ENCODE data around the gene SLC12A2. TPM values are rescaled to one million over a fixed set of nuclear protein-coding genes. Genes with fewer than 3 reads are reported as not detected.

SLC12A2 gene
- polyA plus RNA-seq, 1 donor (not counting 4 experiments of a cell fraction or from before 2014, with no cell fraction given) = 15.5 TPM

GRCh38 chr5:128132499-128132898, 48.9 kb downstream of the SLC12A2 start:
- Histone ChIP-seq H3K79me2 (ENCODE audit: control insufficient read depth, insufficient read depth, low read length) (no peaks in the 10 kb centered on the region), H3K4me3 (ENCODE audit: control insufficient read depth in 2 of 3, extremely low read depth in 1 of 3, insufficient read depth in 2 of 3, low read depth in 1 of 3, low read length in 3 of 3) (no peak overlapping the region), H3K9ac (ENCODE audit: control insufficient read depth, extremely low read depth, insufficient read depth, low read length) (no peak overlapping the region), H2AFZ (ENCODE audit: control insufficient read depth, low read length) (no peak overlapping the region), H3K27me3 (ENCODE audit: control insufficient read depth, extremely low read depth, insufficient read depth, low read length) (no peaks in the 10 kb centered on the region), H3K4me2 (ENCODE audit: control insufficient read depth, extremely low read depth, insufficient read depth, low read depth, low read length) (no peak overlapping the region), H4K20me1 (ENCODE audit: control insufficient read depth, extremely low read depth, insufficient read depth, low read length) (no peaks in the 10 kb centered on the region), H3K4me1 (ENCODE audit: control insufficient read depth, extremely low read depth, insufficient read depth, low read length) (no peaks in the 10 kb centered on the region), H3K36me3 (ENCODE audit: control insufficient read depth in 2 of 2, extremely low read depth in 1 of 2, insufficient read depth in 2 of 2, low read length in 2 of 2) (peaks cover 1 to 3% of the 10 kb centered on the region in 2 experiments), H3K9me1 (ENCODE audit: control insufficient read depth, extremely low read depth, insufficient read depth, low read length) (no peaks in the 10 kb centered on the region), H3K27ac (ENCODE audit: control insufficient read depth, insufficient read depth, low read length) (no peak overlapping the region), H3K9me3 (ENCODE audit: control insufficient read depth, low read depth, low read length) (no peaks in the 10 kb centered on the region)
- TF ChIP-seq EZH2 (IDR thresholded peaks at IDR 0.05; ENCODE audit: low read length) (no peak), CTCF (optimal IDR thresholded peaks at IDR 0.05 in 1 of 3, IDR thresholded peaks at IDR 0.05 in 1 of 3, conservative IDR thresholded peaks at IDR 0.05 in 1 of 3; ENCODE audit: extremely low read depth in 1 of 3, insufficient read depth in 2 of 3, low read length in 3 of 3) (no peak)
- no peak for FAIRE-seq
- dilution Hi-C loops (cut with MboI; ENCODE audit: extremely low pct_ligation_motif_present, low sequenced_read_pairs) = no loop called here
- no peak for DNase-seq (ENCODE audit: low read depth, low spot score)

- Histone ChIP-seq H3K9me3 (ENCODE audit: control insufficient read depth, low read depth, low read length) (no peaks in the 10 kb centered on the region), H3K4me1 (ENCODE audit: control insufficient read depth, extremely low read depth, insufficient read depth, low read length) (no peaks in the 10 kb centered on the region), H3K4me2 (ENCODE audit: control insufficient read depth, extremely low read depth, insufficient read depth, low read depth, low read length) (no peak overlapping the region), H3K27ac (ENCODE audit: control insufficient read depth, insufficient read depth, low read length) (no peak overlapping the region), H3K9ac (ENCODE audit: control insufficient read depth, extremely low read depth, insufficient read depth, low read length) (no peak overlapping the region), H3K9me1 (ENCODE audit: control insufficient read depth, extremely low read depth, insufficient read depth, low read length) (no peaks in the 10 kb centered on the region), H3K36me3 (ENCODE audit: control insufficient read depth in 2 of 2, extremely low read depth in 1 of 2, insufficient read depth in 2 of 2, low read length in 2 of 2) (peaks cover 3% of the 10 kb centered on the region in 2 experiments), H3K4me3 (ENCODE audit: control insufficient read depth in 2 of 3, extremely low read depth in 1 of 3, insufficient read depth in 2 of 3, low read depth in 1 of 3, low read length in 3 of 3) (no peak overlapping the region), H3K79me2 (ENCODE audit: control insufficient read depth, insufficient read depth, low read length) (no peaks in the 10 kb centered on the region), H4K20me1 (ENCODE audit: control insufficient read depth, extremely low read depth, insufficient read depth, low read length) (no peaks in the 10 kb centered on the region), H2AFZ (ENCODE audit: control insufficient read depth, low read length) (no peak overlapping the region), H3K27me3 (ENCODE audit: control insufficient read depth, extremely low read depth, insufficient read depth, low read length) (no peaks in the 10 kb centered on the region)
- FAIRE-seq = no peak
- no peak for TF ChIP-seq EZH2 (IDR thresholded peaks at IDR 0.05; ENCODE audit: low read length)
- TF ChIP-seq CTCF (optimal IDR thresholded peaks at IDR 0.05 in 1 of 3, IDR thresholded peaks at IDR 0.05 in 1 of 3, conservative IDR thresholded peaks at IDR 0.05 in 1 of 3; ENCODE audit: extremely low read depth in 1 of 3, insufficient read depth in 2 of 3, low read length in 3 of 3) = no peak
- no peak for DNase-seq (ENCODE audit: low read depth, low spot score)
- dilution Hi-C loops (cut with MboI; ENCODE audit: extremely low pct_ligation_motif_present, low sequenced_read_pairs) = no loop called here
Measured at GRCh38 chr5:128135286-128135685, 51.7 kb downstream of the SLC12A2 start.

All from keratinocyte (primary cell).